ENCODE data around the gene GAS2L1.
A peak's percentile ranks its signal among the peaks of the same experiment; 100 is the strongest.

The GAS2L1 gene

GRCh38 chr22:29266564-29267461, 39.6 kb upstream of the GAS2L1 start:
- Histone ChIP-seq H3K27ac (ENCODE audit: low read depth, low read length) (peak overlapping the region; percentile 100), H3K27me3 (ENCODE audit: control insufficient read depth, insufficient read depth, low read length) (no peaks in the 10 kb centered on the region), H3K9ac (ENCODE audit: low read depth, low read length) (peak overlapping the region; percentile 100), H3K36me3 (ENCODE audit: control insufficient read depth, insufficient read depth, low read length) (peaks cover 53% of the 10 kb centered on the region), H3K9me3 (ENCODE audit: control insufficient read depth, insufficient read depth, low read length) (no peaks in the 10 kb centered on the region), H3K4me3 (ENCODE audit: low read depth, low read length) (peak overlapping the region; percentile 95), H3K4me1 (ENCODE audit: control insufficient read depth, insufficient read depth, low read length) (peaks cover 27% of the 10 kb centered on the region)

GRCh38 chr22:29267462-29267857, 39.0 kb upstream of the GAS2L1 start:
- peak overlapping the region; percentile 95 for H3K4me3 ChIP-seq (ENCODE audit: low read depth, low read length)
- H3K9ac ChIP-seq (ENCODE audit: low read depth, low read length), result peak overlapping the region; percentile 100
- H3K4me1 ChIP-seq (ENCODE audit: control insufficient read depth, insufficient read depth, low read length), result peaks cover 27% of the 10 kb centered on the region
- peaks cover 59% of the 10 kb centered on the region for H3K36me3 ChIP-seq (ENCODE audit: control insufficient read depth, insufficient read depth, low read length)
- no peaks in the 10 kb centered on the region for H3K9me3 ChIP-seq (ENCODE audit: control insufficient read depth, insufficient read depth, low read length)
- H3K27ac ChIP-seq (ENCODE audit: low read depth, low read length), result peak overlapping the region; percentile 100
- no peaks in the 10 kb centered on the region for H3K27me3 ChIP-seq (ENCODE audit: control insufficient read depth, insufficient read depth, low read length)

DNA sequence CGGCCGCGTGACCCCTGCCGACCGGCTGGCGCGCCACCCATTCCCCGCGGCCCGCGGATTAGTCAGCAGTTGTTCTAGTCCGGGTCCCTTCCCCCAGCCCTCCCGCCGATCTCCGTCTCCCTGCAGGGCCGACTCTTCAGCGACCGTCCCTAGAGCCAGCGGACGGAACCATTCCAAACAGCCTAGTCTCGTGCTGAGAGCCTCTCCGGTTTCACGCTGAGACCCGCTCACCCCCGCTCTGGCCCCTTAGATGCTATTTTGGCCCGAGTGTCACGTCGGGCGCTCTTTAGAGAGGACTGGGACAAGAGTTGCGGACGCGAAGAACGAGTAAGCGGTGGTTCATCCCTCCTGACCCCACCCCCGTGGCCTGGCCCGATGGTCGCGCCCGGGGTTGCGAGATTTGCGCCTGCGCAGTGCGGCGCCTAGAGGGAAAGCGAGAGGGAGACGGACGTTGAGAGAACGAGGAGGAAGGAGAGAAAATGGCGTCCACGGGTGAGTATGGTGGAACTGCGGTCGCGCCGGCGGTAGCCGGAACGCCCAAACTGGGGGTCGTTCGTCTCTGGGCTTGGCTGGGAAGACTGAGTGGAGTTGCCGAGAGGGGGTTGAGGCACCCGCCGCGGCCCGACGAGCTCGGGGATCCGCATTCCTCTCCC, 38.5 kb upstream of the GAS2L1 start, which contains the start of the genes EWSR1 and RHBDD3:
Gene EWSR1 (plus strand): TSS at position 411 of the 653 bp plus-strand sequence. CDS start 69 bp downstream, at position 480.
Gene RHBDD3 (minus strand): TSS at position 124 of the 653 bp plus-strand sequence. CDS start 2,355 bp downstream, outside the sequence.
- peaks cover 27% of the 10 kb centered on the region for H3K4me1 ChIP-seq (ENCODE audit: control insufficient read depth, insufficient read depth, low read length)
- peak within 1 kb of the TSS; percentile 100 for H3K27ac ChIP-seq (ENCODE audit: low read depth, low read length)
- no peaks in the 10 kb centered on the region for H3K27me3 ChIP-seq (ENCODE audit: control insufficient read depth, insufficient read depth, low read length)
- peak within 1 kb of the TSS; percentile 95 for H3K4me3 ChIP-seq (ENCODE audit: low read depth, low read length)
- peak within 1 kb of the TSS; percentile 100 for H3K9ac ChIP-seq (ENCODE audit: low read depth, low read length)
- H3K36me3 ChIP-seq (ENCODE audit: control insufficient read depth, insufficient read depth, low read length), result peaks cover 64% of the 10 kb centered on the region
- no peaks in the 10 kb centered on the region for H3K9me3 ChIP-seq (ENCODE audit: control insufficient read depth, insufficient read depth, low read length)

DNA sequence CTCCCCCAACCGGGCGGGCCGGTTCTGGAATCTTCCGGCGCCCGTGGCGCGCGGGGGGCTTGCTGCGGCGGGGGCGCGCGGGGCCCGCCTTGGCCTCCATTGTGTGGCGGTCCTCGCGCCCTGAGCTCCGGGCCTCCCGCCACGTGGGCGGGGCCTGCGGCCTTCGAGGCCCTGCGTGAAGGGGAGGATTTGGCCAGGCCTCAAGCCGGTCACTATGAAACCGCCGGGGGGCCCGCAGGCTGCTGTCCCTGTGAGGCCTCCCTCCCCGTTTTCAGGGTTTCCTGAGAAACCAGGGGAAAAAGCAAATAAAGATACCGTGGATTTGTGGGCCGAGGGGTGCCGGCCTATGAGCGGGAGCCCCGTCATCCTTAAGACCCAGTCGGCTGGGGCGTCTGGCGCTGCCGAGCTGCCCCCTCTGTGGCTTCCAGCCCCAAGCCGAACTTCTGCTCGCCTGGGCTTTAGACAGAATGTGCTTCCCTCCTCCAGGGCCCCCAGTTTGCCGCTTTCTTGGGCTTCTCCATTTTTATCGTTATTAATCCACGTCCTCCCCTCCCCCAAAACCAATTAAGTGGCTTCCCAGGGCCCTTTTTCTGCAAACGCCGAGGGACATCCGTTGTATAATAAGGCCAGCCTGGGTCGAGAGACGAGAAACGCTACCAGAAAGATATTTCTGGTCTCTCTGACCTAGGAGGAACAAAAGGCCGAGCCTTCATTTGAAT, 37.8 kb upstream of the GAS2L1 start:
- H3K36me3 ChIP-seq (ENCODE audit: control insufficient read depth, insufficient read depth, low read length), result peaks cover 67% of the 10 kb centered on the region
- H3K9me3 ChIP-seq (ENCODE audit: control insufficient read depth, insufficient read depth, low read length), result no peaks in the 10 kb centered on the region
- H3K27ac ChIP-seq (ENCODE audit: low read depth, low read length), result peak overlapping the region; percentile 100
- no peaks in the 10 kb centered on the region for H3K27me3 ChIP-seq (ENCODE audit: control insufficient read depth, insufficient read depth, low read length)
- peaks cover 33% of the 10 kb centered on the region for H3K4me1 ChIP-seq (ENCODE audit: control insufficient read depth, insufficient read depth, low read length)
- H3K9ac ChIP-seq (ENCODE audit: low read depth, low read length), result peak overlapping the region; percentile 100
- peak overlapping the region; percentile 95 for H3K4me3 ChIP-seq (ENCODE audit: low read depth, low read length)

- H3K27ac ChIP-seq (ENCODE audit: low read depth, low read length), result peak overlapping the region; percentile 100
- H3K36me3 ChIP-seq (ENCODE audit: control insufficient read depth, insufficient read depth, low read length), result peaks cover 67% of the 10 kb centered on the region
- H3K4me3 ChIP-seq (ENCODE audit: low read depth, low read length), result peak overlapping the region; percentile 95
- H3K9ac ChIP-seq (ENCODE audit: low read depth, low read length), result peak overlapping the region; percentile 100
- H3K27me3 ChIP-seq (ENCODE audit: control insufficient read depth, insufficient read depth, low read length), result no peaks in the 10 kb centered on the region
- H3K9me3 ChIP-seq (ENCODE audit: control insufficient read depth, insufficient read depth, low read length), result no peaks in the 10 kb centered on the region
- peaks cover 33% of the 10 kb centered on the region for H3K4me1 ChIP-seq (ENCODE audit: control insufficient read depth, insufficient read depth, low read length)
Measured at GRCh38 chr22:29269230-29269604, 37.2 kb upstream of the GAS2L1 start.

DNA sequence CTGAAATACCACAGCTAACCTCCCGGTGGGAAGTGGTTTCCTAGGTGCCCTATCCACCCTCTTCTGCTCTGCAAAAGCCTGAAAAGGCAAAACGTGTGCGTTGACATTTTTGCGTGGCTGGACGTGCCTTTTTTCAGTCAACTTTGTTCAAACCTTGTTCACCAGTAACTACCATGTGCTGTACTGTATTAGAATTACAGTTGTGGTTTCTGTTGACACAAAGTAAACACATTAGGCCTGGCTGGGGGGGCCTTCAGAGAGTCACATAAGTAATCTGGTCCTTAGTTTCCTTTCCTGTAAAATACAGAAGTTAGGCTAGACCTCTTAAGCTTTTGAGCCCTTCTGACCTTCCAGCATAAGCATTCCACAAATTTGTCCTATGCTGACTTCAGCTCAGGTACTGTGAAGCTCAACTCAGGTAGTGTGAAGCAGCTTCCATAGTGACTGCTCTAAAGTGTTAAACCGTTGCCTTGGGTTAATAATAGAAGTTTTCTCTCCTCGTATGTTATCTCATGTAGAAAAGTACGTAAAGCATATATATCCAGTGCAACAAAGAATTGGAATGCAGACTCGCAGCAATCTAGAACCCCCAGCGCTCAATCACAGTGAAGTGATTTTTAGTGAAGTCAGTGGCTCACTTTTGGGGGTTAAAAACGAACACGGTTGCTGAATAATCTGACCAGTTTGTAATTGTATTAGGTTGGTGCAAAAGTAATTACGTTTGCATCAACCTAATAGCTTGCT, 36.5 kb upstream of the GAS2L1 start:
- Histone ChIP-seq H3K4me3 (ENCODE audit: low read depth, low read length) (peak overlapping the region; percentile 95), H3K9ac (ENCODE audit: low read depth, low read length) (peak overlapping the region; percentile 100), H3K27me3 (ENCODE audit: control insufficient read depth, insufficient read depth, low read length) (no peaks in the 10 kb centered on the region), H3K9me3 (ENCODE audit: control insufficient read depth, insufficient read depth, low read length) (no peaks in the 10 kb centered on the region), H3K4me1 (ENCODE audit: control insufficient read depth, insufficient read depth, low read length) (peaks cover 33% of the 10 kb centered on the region), H3K36me3 (ENCODE audit: control insufficient read depth, insufficient read depth, low read length) (peaks cover 70% of the 10 kb centered on the region), H3K27ac (ENCODE audit: low read depth, low read length) (peak overlapping the region; percentile 100)

GRCh38 chr22:29270475-29271271, 35.8 kb upstream of the GAS2L1 start:
- Histone ChIP-seq H3K36me3 (ENCODE audit: control insufficient read depth, insufficient read depth, low read length) (peaks cover 71% of the 10 kb centered on the region), H3K4me1 (ENCODE audit: control insufficient read depth, insufficient read depth, low read length) (peaks cover 33% of the 10 kb centered on the region), H3K4me3 (ENCODE audit: low read depth, low read length) (peak overlapping the region; percentile 95), H3K9me3 (ENCODE audit: control insufficient read depth, insufficient read depth, low read length) (no peaks in the 10 kb centered on the region), H3K9ac (ENCODE audit: low read depth, low read length) (no peak overlapping the region), H3K27ac (ENCODE audit: low read depth, low read length) (no peak overlapping the region), H3K27me3 (ENCODE audit: control insufficient read depth, insufficient read depth, low read length) (no peaks in the 10 kb centered on the region)

- Histone ChIP-seq H3K27me3 (ENCODE audit: control insufficient read depth, insufficient read depth, low read length) (no peaks in the 10 kb centered on the region), H3K9ac (ENCODE audit: low read depth, low read length) (no peak overlapping the region), H3K36me3 (ENCODE audit: control insufficient read depth, insufficient read depth, low read length) (peaks cover 82% of the 10 kb centered on the region), H3K9me3 (ENCODE audit: control insufficient read depth, insufficient read depth, low read length) (no peaks in the 10 kb centered on the region), H3K27ac (ENCODE audit: low read depth, low read length) (no peak overlapping the region), H3K4me1 (ENCODE audit: control insufficient read depth, insufficient read depth, low read length) (peaks cover 23% of the 10 kb centered on the region), H3K4me3 (ENCODE audit: low read depth, low read length) (no peak overlapping the region)
Measured at GRCh38 chr22:29272624-29273023, 33.8 kb upstream of the GAS2L1 start.

- no peaks in the 10 kb centered on the region for H3K27me3 ChIP-seq (ENCODE audit: control insufficient read depth, insufficient read depth, low read length)
- no peak overlapping the region for H3K9ac ChIP-seq (ENCODE audit: low read depth, low read length)
- peaks cover 17% of the 10 kb centered on the region for H3K4me1 ChIP-seq (ENCODE audit: control insufficient read depth, insufficient read depth, low read length)
- H3K4me3 ChIP-seq (ENCODE audit: low read depth, low read length), result no peak overlapping the region
- no peaks in the 10 kb centered on the region for H3K9me3 ChIP-seq (ENCODE audit: control insufficient read depth, insufficient read depth, low read length)
- H3K27ac ChIP-seq (ENCODE audit: low read depth, low read length), result no peak overlapping the region
- peaks cover 98% of the 10 kb centered on the region for H3K36me3 ChIP-seq (ENCODE audit: control insufficient read depth, insufficient read depth, low read length)
Measured at GRCh38 chr22:29275167-29275566, 31.3 kb upstream of the GAS2L1 start.

Data from HUES48 (cell line).